GM10248 (cell line): ENCODE data around the gene PTHLH.
A peak's percentile ranks its signal among the peaks of the same experiment; 100 is the strongest.

Source experiments
- CTCF ChIA-PET: fragments of 300-600 bp; sonication (Branson Sonifier 250); formaldehyde crosslinking; extraction: SDS; loops from one replicate; lab custom pipeline; 2021; ENCODE audit warnings: antibody characterized with exemption; lab: Yijun Ruan, JAX
- POLR2A ChIA-PET: fragments of 350-650 bp; sonication (Branson Sonifier 250); formaldehyde crosslinking; extraction: SDS; loops from one replicate; lab custom pipeline; 2020; ENCODE audit warnings: antibody characterized with exemption; lab: Yijun Ruan, JAX
- DNase-seq: peaks from one replicate; pipeline ENCODE4 v3.0.0; 2012; ENCODE audit errors: extremely low spot score
- TF ChIP-seq, protein P1 (sequence below): IDR thresholded peaks from 2 replicates; pipeline ENCODE4 v1.5.1; 2012; ENCODE audit warnings: mild to moderate bottlenecking, low read depth; ENCODE audit errors: extremely low read depth, missing control alignments, control extremely low read depth

Gene PTHLH

DNA sequence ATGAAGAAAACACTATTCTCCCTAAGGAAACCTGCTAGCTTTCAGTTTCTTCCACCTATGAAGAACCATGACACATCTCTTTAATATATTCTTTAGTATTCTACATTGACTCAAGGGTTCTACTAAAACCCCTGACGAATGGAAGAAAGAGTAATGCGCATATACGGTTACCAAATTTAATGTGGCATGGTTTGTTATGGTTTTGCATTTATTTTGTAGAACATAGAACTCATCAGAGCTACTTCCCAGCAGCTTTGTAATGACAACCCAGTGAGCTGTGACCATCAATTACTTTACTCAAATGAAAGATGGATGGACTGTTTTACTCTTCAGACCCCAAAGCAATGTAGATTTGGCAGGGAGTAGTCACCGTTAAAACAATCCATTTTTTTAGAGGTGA lies 19.2 kb downstream of the PTHLH start:
- ChIA-PET CTCF (interaction anchor here (1.0 to 3.7 kb wide), 2 partner anchors 13 to 221 kb away, joined by 3 to 18 read pairs; no protein-coding TSS in a partner anchor), POLR2A (no interaction called here)
- TF ChIP-seq, protein P1, sequence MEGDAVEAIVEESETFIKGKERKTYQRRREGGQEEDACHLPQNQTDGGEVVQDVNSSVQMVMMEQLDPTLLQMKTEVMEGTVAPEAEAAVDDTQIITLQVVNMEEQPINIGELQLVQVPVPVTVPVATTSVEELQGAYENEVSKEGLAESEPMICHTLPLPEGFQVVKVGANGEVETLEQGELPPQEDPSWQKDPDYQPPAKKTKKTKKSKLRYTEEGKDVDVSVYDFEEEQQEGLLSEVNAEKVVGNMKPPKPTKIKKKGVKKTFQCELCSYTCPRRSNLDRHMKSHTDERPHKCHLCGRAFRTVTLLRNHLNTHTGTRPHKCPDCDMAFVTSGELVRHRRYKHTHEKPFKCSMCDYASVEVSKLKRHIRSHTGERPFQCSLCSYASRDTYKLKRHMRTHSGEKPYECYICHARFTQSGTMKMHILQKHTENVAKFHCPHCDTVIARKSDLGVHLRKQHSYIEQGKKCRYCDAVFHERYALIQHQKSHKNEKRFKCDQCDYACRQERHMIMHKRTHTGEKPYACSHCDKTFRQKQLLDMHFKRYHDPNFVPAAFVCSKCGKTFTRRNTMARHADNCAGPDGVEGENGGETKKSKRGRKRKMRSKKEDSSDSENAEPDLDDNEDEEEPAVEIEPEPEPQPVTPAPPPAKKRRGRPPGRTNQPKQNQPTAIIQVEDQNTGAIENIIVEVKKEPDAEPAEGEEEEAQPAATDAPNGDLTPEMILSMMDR = no peak
- no peak for DNase-seq

DNA sequence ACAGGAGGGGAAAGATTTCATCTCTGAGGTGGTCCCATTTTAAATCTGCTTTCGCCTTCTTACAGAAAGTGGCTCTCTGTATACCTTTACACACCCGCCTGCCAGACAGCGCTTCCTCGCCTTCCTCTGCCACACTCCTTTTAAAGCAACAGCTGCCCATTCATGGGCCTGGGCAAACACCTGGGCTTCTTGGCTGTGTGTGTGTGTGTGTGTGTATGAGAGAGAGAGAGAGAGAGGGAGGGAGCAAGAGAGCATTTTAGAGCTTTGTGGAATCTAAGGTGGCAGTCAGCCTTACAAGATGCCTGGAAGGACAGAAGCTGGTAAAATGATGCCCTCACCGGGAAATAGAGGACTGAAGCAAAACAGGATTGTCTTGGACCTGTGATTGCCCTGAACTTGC lies 20.0 kb downstream of the PTHLH start:
- CTCF ChIA-PET = interaction anchor here (1.0 to 3.7 kb wide), 2 partner anchors 12 to 220 kb away, joined by 3 to 18 read pairs; no protein-coding TSS in a partner anchor
- DNase-seq = no peak
- TF ChIP-seq, protein P1 = no peak
- POLR2A ChIA-PET = no interaction called here

DNA sequence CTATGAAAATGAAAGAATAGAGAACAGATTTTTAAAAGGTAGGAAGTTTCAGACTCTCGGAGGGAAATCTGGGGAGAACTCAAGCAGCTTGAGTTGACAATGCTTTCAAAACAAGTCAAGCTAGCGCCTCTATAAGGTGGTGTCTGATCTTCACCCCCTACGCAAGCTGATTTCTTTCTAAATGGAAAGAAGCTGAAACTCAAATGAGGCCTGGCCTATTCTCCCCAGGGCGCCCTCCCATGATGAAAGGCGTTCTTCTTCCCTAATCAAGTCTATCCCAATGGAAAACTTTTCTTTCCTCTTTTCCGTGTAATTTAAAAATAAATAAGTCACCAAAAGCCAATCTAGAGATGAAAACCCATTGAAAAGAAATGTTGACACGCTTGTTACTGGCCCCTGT lies 20.6 kb downstream of the PTHLH start:
- DNase-seq = no peak
- TF ChIP-seq, protein P1 = no peak
- CTCF ChIA-PET = no interaction called here
- POLR2A ChIA-PET = no interaction called here

DNA sequence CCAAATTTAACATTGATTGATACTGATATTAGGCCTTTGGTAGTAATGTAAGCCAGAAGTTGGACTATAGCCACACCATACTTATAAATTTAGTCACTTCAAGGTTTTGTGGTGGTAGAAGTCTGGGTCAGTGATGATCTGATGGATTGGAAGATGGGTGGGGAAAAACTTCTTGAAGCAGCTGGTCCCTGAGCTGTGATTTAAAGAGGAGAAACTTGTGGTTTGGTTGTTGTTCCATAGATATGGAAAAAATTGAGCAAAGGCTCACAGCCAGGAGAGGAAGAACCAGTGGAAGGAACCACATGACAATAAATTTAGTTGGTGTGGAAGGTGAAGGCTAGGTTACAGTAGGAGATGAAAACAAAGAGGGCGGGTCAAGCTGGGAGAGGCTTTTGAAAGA lies 26.1 kb downstream of the PTHLH start:
- DNase-seq = no peak
- TF ChIP-seq, protein P1 = no peak
- ChIA-PET CTCF (interaction anchor here (1.0 to 14.5 kb wide), 2 partner anchors 20 to 212 kb away, joined by 4 to 175 read pairs; no protein-coding TSS in a partner anchor), POLR2A (no interaction called here)

DNA sequence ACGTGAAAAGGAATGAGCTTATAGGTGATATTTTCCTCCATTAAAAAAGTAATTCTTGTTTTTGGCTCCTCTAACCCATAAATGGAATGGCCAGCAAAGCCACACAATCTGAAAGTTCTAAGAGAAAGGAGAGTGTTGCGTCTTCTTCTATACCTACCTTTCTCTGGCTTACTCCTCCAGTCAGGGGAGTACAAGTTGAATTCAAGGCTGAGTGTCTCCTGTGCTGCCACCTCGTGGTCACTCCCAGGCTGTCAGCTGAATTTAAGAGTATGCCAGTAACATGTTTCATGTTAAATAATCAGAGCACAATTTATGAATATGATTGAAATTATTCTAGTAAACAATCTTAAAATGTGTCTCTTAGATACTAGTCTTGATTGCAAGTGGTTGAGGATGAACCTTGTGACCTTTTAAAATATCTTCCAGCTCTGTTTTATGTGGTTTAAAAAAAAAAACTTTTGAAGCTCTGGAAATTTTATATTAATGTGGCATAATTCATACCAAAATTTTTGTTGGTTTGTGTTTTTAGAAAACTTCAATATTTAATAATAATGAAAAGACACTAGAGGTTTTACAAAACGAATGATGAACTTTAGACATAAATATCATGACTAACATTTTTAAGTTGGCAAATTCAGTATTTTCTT lies 31.7 kb downstream of the PTHLH start:
- peak; percentile 66 for DNase-seq
- ChIA-PET POLR2A (no interaction called here), CTCF (interaction anchor here (0.7 to 14.5 kb wide), 34 partner anchors 9 to 931 kb away, joined by 3 to 175 read pairs (median 5); no protein-coding TSS in a partner anchor)
- TF ChIP-seq, protein P1 = peak; percentile 88

DNA sequence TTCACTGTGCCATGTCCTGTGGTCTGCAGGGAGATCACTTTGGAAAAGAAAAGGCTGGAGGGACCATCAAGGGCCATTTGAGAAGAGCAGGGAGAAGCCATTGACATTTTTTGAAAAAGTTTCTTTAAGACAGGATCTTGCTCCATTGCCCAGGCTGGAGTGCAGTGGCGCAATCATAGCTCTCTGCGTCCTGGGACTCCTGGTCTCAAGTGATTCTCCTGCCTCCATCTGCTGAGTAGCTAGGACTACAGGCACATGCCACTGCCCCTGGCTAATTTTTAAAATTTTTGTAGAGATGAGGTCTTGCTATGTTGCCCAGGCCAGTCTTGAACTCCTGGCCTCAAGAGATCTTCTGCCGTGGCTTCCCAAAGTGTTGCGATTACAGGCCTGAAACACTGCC lies 32.3 kb downstream of the PTHLH start:
- DNase-seq = no peak
- POLR2A ChIA-PET = no interaction called here

More for the DNA sequence above, 32.3 kb downstream of the PTHLH start:
- CTCF ChIA-PET = interaction anchor here (0.9 to 14.5 kb wide), 32 partner anchors 8 to 932 kb away, joined by 3 to 175 read pairs (median 5); no protein-coding TSS in a partner anchor
- TF ChIP-seq, protein P1 = no peak
